H1 (cell line): Measurements from ENCODE around the gene FKTN. TPM values are rescaled to one million over a fixed set of nuclear protein-coding genes. Genes with fewer than 3 reads are reported as not detected.

Experiments
- ATF2 ChIP-seq: IDR thresholded peaks from 2 replicates; pipeline ENCODE4 v1.6.1; 2012; ENCODE audit warnings: low read length, inconsistent platforms
- CBX5 ChIP-seq: fragments of 300-800, 300-1000 bp; sonication (generic); IDR thresholded peaks from 2 replicates; pipeline ENCODE4 v1.7.1; 2016; ENCODE audit warnings: antibody characterized with exemption, low read length, low read depth
- FOSL1 ChIP-seq: IDR thresholded peaks from 2 replicates; pipeline ENCODE4 v1.6.1; 2011; ENCODE audit warnings: mild to moderate bottlenecking, low read depth, low read length, moderate library complexity; ENCODE audit not compliant: insufficient read depth
- HDAC2 ChIP-seq, 2 experiments: fragments of 300-600 bp in 1 of 2; sonication (generic) in 1 of 2; IDR thresholded peaks; 2 replicates each; pipeline ENCODE4 v1.6.1; 2011 to 2012; ENCODE audit warnings: low read depth in 2 of 2, low read length in 2 of 2, mild to moderate bottlenecking in 2 of 2, moderate library complexity in 2 of 2, borderline replicate concordance in 1 of 2, inconsistent platforms in 1 of 2
- MAFK ChIP-seq: IDR thresholded peaks from 2 replicates; pipeline ENCODE4 v1.6.1; 2012; ENCODE audit warnings: low read depth, mild to moderate bottlenecking, improper control_type of control experiment, low read length
- RAD21 ChIP-seq, 2 experiments: IDR thresholded peaks in 1 of 2; conservative IDR thresholded peaks in 1 of 2; 2 replicates each; pipeline ENCODE4 v1.6.1; 2011; ENCODE audit warnings: low read depth in 2 of 2, low read length in 2 of 2, improper control_type of control experiment in 1 of 2, inconsistent platforms in 1 of 2, mild to moderate bottlenecking in 1 of 2, moderate library complexity in 1 of 2
- SIX5 ChIP-seq: IDR thresholded peaks from 2 replicates; pipeline ENCODE4 v1.6.1; 2011; ENCODE audit warnings: mild to moderate bottlenecking, low read depth, low read length
- polyA plus RNA-seq, 7 experiments: library from polyadenylated mRNA; depleted of rRNA in 3 of 7; stranded (reverse) in 5 of 7; unstranded in 2 of 7; fragments of >200 nt in 5 of 7; fragments of 200-250 nt in 2 of 7; gene quantifications; 1 replicate in 5 of 7; 2 replicates in 1 of 7; 4 replicates in 1 of 7; pipeline versions ENCODE4 v1.2.1 to v1.2.3, GENCODE V29; 2011 to 2013; ENCODE audit warnings: missing spikeins in 2 of 7, mixed read lengths in 2 of 7
- total RNA-seq: library from RNA; stranded (reverse); fragmentation: NEBNext Ultra II Directional; extraction: Animal tissue kit (Norgen Biotek cat#: 25700); gene quantifications from 2 replicates; pipeline ENCODE4 v1.2.1, GENCODE V29; 2021

FKTN gene
- total and polyA plus RNA-seq, 2 of the 8 experiments (the other 6 are each of a cell fraction or from before 2014, with no cell fraction given): 2.7 to 13.4 TPM

GRCh38 chr9:105535920-105536668 is 21.8 kb upstream of the FKTN start (continued):
- TF ChIP-seq ATF2 (no peak), FOSL1 (no peak), MAFK (no peak), HDAC2 (IDR thresholded peaks at IDR 0.05; ENCODE audit: borderline replicate concordance in 1 of 2, low read depth in 2 of 2, low read length in 2 of 2) (no peak), CBX5 (no peak), SIX5 (no peak), RAD21 (IDR thresholded peaks at IDR 0.05 in 1 of 2, conservative IDR thresholded peaks at IDR 0.05 in 1 of 2; ENCODE audit: low read depth in 2 of 2, low read length in 2 of 2) (no peak)
